Skeletal muscle satellite cell (primary cell): ENCODE measurements around the gene UNC119B.

Experiments
- H3K27me3 ChIP-seq: 2 replicates; pipeline ENCODE4 v1.7.0; 2013; ENCODE audit warnings: low read length; ENCODE audit not compliant: control insufficient read depth, insufficient read depth
- H3K36me3 ChIP-seq: 2 replicates; pipeline ENCODE4 v1.7.0; 2013; ENCODE audit warnings: mild to moderate bottlenecking, control low read depth, low read length; ENCODE audit not compliant: insufficient read depth
- H3K4me1 ChIP-seq: 2 replicates; pipeline ENCODE4 v1.7.0; 2013; ENCODE audit warnings: low read length; ENCODE audit not compliant: control insufficient read depth, insufficient read depth
- H3K4me2 ChIP-seq: 2 replicates; pipeline ENCODE4 v1.7.0; 2013; ENCODE audit warnings: mild to moderate bottlenecking, low read length
- H3K4me3 ChIP-seq: 2 replicates; pipeline ENCODE4 v1.7.0; 2013; ENCODE audit warnings: low read length
- H3K9ac ChIP-seq: 2 replicates; pipeline ENCODE4 v1.7.0; 2013; ENCODE audit warnings: mild to moderate bottlenecking, low read depth, low read length, moderate library complexity
- H3K9me3 ChIP-seq: replicated peaks from 2 replicates; pipeline ENCODE4 v1.7.0; 2013; ENCODE audit warnings: mild to moderate bottlenecking, control low read depth, low read length

Gene UNC119B

GRCh38 chr12:120690083-120690450 is 20.2 kb upstream of the UNC119B start:
- H3K9ac ChIP-seq, result no peak overlapping the region
- H3K4me3 ChIP-seq, result no peak overlapping the region
- H3K27me3 ChIP-seq, result no peaks in the 10 kb centered on the region
- peaks cover 23% of the 10 kb centered on the region for H3K4me1 ChIP-seq
- H3K36me3 ChIP-seq, result peaks cover 10% of the 10 kb centered on the region
- H3K9me3 ChIP-seq, result no peaks in the 10 kb centered on the region
- H3K4me2 ChIP-seq, result peak overlapping the region; percentile 93

- Histone ChIP-seq H3K9me3 (no peaks in the 10 kb centered on the region), H3K4me1 (peaks cover 22% of the 10 kb centered on the region), H3K9ac (no peak overlapping the region), H3K36me3 (peaks cover 19% of the 10 kb centered on the region), H3K4me2 (no peak overlapping the region), H3K27me3 (no peaks in the 10 kb centered on the region), H3K4me3 (no peak overlapping the region)
Measured at GRCh38 chr12:120690978-120691377, 19.3 kb upstream of the UNC119B start.

GRCh38 chr12:120692524-120693033 is 17.7 kb upstream of the UNC119B start:
- Histone ChIP-seq H3K36me3 (peaks cover 34% of the 10 kb centered on the region), H3K4me2 (no peak overlapping the region), H3K4me1 (peaks cover 21% of the 10 kb centered on the region), H3K9me3 (no peaks in the 10 kb centered on the region), H3K27me3 (no peaks in the 10 kb centered on the region), H3K9ac (no peak overlapping the region), H3K4me3 (no peak overlapping the region)

GRCh38 chr12:120693848-120694247 is 16.4 kb upstream of the UNC119B start:
- Histone ChIP-seq H3K4me1 (peaks cover 16% of the 10 kb centered on the region), H3K36me3 (peaks cover 46% of the 10 kb centered on the region), H3K9ac (no peak overlapping the region), H3K4me3 (no peak overlapping the region), H3K4me2 (no peak overlapping the region), H3K9me3 (no peaks in the 10 kb centered on the region), H3K27me3 (no peaks in the 10 kb centered on the region)

- Histone ChIP-seq H3K36me3 (peaks cover 70% of the 10 kb centered on the region), H3K4me2 (no peak overlapping the region), H3K4me3 (no peak overlapping the region)
Measured at GRCh38 chr12:120696626-120697025, 13.6 kb upstream of the UNC119B start.

GRCh38 chr12:120697344-120697743 is 12.9 kb upstream of the UNC119B start:
- peaks cover 4% of the 10 kb centered on the region for H3K4me1 ChIP-seq
- H3K36me3 ChIP-seq, result peaks cover 76% of the 10 kb centered on the region
- H3K9me3 ChIP-seq, result no peaks in the 10 kb centered on the region
- H3K27me3 ChIP-seq, result no peaks in the 10 kb centered on the region
- H3K4me3 ChIP-seq, result no peak overlapping the region
- no peak overlapping the region for H3K9ac ChIP-seq
- no peak overlapping the region for H3K4me2 ChIP-seq

More at GRCh38 chr12:120696626-120697025, 13.6 kb upstream of the UNC119B start:
- no peaks in the 10 kb centered on the region for H3K9me3 ChIP-seq
- no peak overlapping the region for H3K9ac ChIP-seq
- no peaks in the 10 kb centered on the region for H3K27me3 ChIP-seq
- H3K4me1 ChIP-seq, result peaks cover 5% of the 10 kb centered on the region

- no peaks in the 10 kb centered on the region for H3K4me1 ChIP-seq
- no peaks in the 10 kb centered on the region for H3K9me3 ChIP-seq
- H3K27me3 ChIP-seq, result no peaks in the 10 kb centered on the region
- no peak overlapping the region for H3K9ac ChIP-seq
- no peak overlapping the region for H3K4me2 ChIP-seq
- no peak overlapping the region for H3K4me3 ChIP-seq
- H3K36me3 ChIP-seq, result peaks cover 85% of the 10 kb centered on the region
Measured at GRCh38 chr12:120698665-120699064, 11.6 kb upstream of the UNC119B start.

GRCh38 chr12:120699553-120699952 is 10.7 kb upstream of the UNC119B start:
- H3K36me3 ChIP-seq, result peaks cover 79% of the 10 kb centered on the region

GRCh38 chr12:120700886-120701285 is 9.4 kb upstream of the UNC119B start:
- H3K4me1 ChIP-seq, result no peaks in the 10 kb centered on the region
- no peak overlapping the region for H3K4me2 ChIP-seq
- H3K4me3 ChIP-seq, result no peak overlapping the region
- peaks cover 66% of the 10 kb centered on the region for H3K36me3 ChIP-seq
- no peaks in the 10 kb centered on the region for H3K27me3 ChIP-seq
- no peak overlapping the region for H3K9ac ChIP-seq
- H3K9me3 ChIP-seq, result no peaks in the 10 kb centered on the region

More at GRCh38 chr12:120699553-120699952, 10.7 kb upstream of the UNC119B start:
- no peak overlapping the region for H3K9ac ChIP-seq
- no peak overlapping the region for H3K4me3 ChIP-seq
- H3K4me2 ChIP-seq, result no peak overlapping the region
- no peaks in the 10 kb centered on the region for H3K27me3 ChIP-seq
- no peaks in the 10 kb centered on the region for H3K4me1 ChIP-seq
- no peaks in the 10 kb centered on the region for H3K9me3 ChIP-seq

- no peaks in the 10 kb centered on the region for H3K9me3 ChIP-seq
- no peak overlapping the region for H3K9ac ChIP-seq
Measured at GRCh38 chr12:120702637-120703036, 7.6 kb upstream of the UNC119B start.

GRCh38 chr12:120703311-120703942 is 6.8 kb upstream of the UNC119B start:
- no peaks in the 10 kb centered on the region for H3K27me3 ChIP-seq
- no peaks in the 10 kb centered on the region for H3K4me1 ChIP-seq
- H3K4me2 ChIP-seq, result no peak overlapping the region
- no peak overlapping the region for H3K9ac ChIP-seq
- no peak overlapping the region for H3K4me3 ChIP-seq
- peaks cover 42% of the 10 kb centered on the region for H3K36me3 ChIP-seq
- no peaks in the 10 kb centered on the region for H3K9me3 ChIP-seq

More at GRCh38 chr12:120702637-120703036, 7.6 kb upstream of the UNC119B start:
- Histone ChIP-seq H3K36me3 (peaks cover 50% of the 10 kb centered on the region), H3K4me1 (no peaks in the 10 kb centered on the region), H3K4me3 (no peak overlapping the region), H3K4me2 (no peak overlapping the region), H3K27me3 (no peaks in the 10 kb centered on the region)

GRCh38 chr12:120705618-120706017 is 4.6 kb upstream of the UNC119B start:
- H3K9ac ChIP-seq, result no peak overlapping the region
- no peak overlapping the region for H3K4me3 ChIP-seq
- peaks cover 23% of the 10 kb centered on the region for H3K36me3 ChIP-seq
- peaks cover 5% of the 10 kb centered on the region for H3K4me1 ChIP-seq
- H3K9me3 ChIP-seq, result no peaks in the 10 kb centered on the region
- no peaks in the 10 kb centered on the region for H3K27me3 ChIP-seq
- H3K4me2 ChIP-seq, result no peak overlapping the region
